ENCODE results near the gene YAP1. TPM values are rescaled to one million over a fixed set of nuclear protein-coding genes. Genes with fewer than 3 reads are reported as not detected.
A peak's percentile ranks its signal among the peaks of the same experiment; 100 is the strongest.

YAP1 gene
- total RNA-seq, 1 donor from 2014 or later, result 112 TPM

- DNase-seq (ENCODE audit: low spot score) (no peak), ATAC-seq (no peak)
- intact Hi-C loops (cut with DNase I), result no loop called here
These were observed 5.3 kb downstream of the YAP1 start for GRCh38 chr11:102115557-102115956.

GRCh38 chr11:102116453-102117205 is 6.4 kb downstream of the YAP1 start:
- no peak for DNase-seq (ENCODE audit: low spot score)
- intact Hi-C loops (cut with DNase I), result no loop called here

DNA sequence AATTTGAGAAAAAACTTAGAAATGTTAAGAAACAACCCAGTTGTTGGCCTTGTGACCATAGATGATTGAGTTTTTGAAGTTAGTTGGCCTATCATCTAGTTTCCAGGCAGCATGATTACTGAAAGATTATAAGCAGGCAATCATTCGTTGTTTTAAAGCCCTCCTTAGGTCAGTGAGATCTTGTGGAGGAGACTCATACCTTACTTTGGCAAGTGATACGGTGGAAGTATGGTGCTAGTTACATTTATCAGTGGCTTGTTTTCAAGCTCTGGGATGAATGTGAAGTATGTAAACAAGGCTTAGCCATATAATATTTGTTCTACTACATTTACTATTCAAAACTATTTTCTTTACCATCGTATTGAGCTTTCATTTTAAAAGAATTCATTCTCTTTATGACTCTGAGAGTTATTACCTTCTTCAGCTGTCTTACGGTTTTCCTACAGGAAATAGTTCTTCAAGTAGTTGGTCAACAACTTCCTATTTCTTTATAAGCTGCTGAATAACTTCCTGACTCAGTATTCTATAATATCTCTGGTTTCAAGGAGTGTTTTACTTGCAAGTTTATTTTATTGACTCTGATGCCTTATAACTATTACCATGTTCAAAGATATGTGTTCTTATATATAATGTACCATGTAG is 7.3 kb downstream of the YAP1 start:
- DNase-seq (ENCODE audit: low spot score) (no peak), ATAC-seq (no peak)
- intact Hi-C loops (cut with DNase I), result no loop called here

More at GRCh38 chr11:102116453-102117205, 6.4 kb downstream of the YAP1 start:
- no peak for ATAC-seq

- intact Hi-C loops (cut with DNase I), result no loop called here
- DNase-seq (ENCODE audit: low spot score) (no peak), ATAC-seq (no peak)
These were observed 8.7 kb downstream of the YAP1 start for GRCh38 chr11:102118937-102119336.

- DNase-seq (ENCODE audit: low spot score) (no peak), ATAC-seq (no peak)
- intact Hi-C loops (cut with DNase I), result no loop called here
These were observed 9.8 kb downstream of the YAP1 start for GRCh38 chr11:102119997-102120396.

GRCh38 chr11:102120437-102120973 is 10.3 kb downstream of the YAP1 start:
- intact Hi-C loops (cut with DNase I), result no loop called here
- ATAC-seq, result no peak
- no peak for DNase-seq (ENCODE audit: low spot score)

DNA sequence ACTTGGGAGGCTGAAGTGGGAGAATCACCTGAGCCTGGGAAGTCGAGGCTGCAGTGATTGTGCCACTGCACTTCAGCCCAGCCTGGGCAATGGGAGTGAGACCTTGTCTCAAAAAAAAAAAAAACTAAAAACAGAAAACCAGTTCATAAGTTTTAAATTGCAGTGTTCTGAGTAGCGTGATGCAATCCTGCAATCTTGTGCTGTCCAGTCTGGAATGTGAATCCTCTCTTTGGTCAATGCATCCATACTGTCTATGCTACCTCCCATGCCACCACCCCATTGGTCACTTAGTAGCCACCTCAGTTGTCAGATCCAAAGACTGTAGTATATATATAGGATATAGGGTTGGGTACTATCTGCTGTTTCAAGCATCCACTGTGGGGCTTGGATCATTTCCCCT is 11.1 kb downstream of the YAP1 start:
- no peak for DNase-seq (ENCODE audit: low spot score)
- intact Hi-C loops (cut with DNase I), result no loop called here
- ATAC-seq, result no peak

DNA sequence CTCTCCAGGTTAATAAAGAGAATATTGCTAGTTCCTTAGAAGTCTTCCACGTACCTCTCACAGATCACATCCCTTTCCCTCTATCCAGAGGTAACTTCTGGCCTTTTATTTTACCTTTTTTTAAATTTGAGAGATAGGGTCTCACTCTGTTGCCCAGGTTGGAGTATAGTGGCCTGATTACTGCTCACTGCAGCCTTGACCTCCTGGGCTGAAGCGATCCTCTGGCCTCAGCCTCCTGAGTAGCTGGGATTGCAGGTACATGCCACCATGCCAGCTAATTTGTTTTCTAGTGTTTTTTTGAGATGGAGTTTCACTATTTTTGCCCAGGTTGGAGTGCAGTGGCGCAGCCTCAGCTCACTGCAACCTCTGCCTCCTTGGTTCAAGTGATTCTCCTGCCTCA is 24.4 kb downstream of the YAP1 start:
- ATAC-seq (no peak), DNase-seq (ENCODE audit: low spot score) (no peak)
- intact Hi-C loops (cut with DNase I), result no loop called here

DNA sequence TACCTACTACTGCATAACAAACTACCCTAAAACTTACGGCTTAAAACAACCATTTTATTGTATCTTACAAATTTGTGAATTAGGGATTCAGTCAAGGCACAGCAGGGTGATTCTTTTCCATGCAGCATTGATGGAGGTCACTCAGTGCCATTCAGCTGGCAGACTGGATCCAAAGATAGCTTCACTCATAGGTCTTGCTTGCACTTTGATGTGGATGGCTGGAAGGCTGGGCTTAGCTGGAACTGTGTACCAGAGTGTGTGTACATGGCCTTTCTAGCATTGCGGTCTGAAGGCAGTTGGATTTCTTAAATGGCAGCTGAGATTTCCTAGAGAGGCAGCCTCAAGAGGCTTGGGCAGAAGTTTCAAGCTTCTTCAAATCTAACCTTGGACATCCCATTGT is 25.0 kb downstream of the YAP1 start:
- ATAC-seq (no peak), DNase-seq (ENCODE audit: low spot score) (no peak)
- intact Hi-C loops (cut with DNase I), result no loop called here

GRCh38 chr11:102138223-102138622 is 28.0 kb downstream of the YAP1 start:
- intact Hi-C loops (cut with DNase I), result no loop called here
- ATAC-seq, result no peak
- no peak for DNase-seq (ENCODE audit: low spot score)

DNA sequence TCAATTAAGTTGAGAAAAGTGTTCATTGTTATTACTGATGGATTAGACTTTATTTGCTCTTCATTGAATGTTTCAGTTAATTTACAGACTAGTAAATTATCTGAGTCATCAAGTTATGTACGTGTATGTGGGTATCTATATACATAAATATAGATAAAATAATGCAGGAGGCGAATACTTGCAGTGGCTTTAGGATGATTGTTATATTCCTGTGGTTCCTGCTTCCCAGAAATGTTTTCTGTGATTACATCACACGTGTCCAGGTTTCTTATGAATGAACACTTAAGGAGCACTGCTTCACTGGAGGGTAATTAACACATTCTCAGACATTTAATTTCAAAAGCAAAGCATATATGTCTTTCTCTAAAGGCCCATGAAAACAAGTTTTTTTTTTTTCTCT is 28.4 kb downstream of the YAP1 start:
- no peak for ATAC-seq

DNA sequence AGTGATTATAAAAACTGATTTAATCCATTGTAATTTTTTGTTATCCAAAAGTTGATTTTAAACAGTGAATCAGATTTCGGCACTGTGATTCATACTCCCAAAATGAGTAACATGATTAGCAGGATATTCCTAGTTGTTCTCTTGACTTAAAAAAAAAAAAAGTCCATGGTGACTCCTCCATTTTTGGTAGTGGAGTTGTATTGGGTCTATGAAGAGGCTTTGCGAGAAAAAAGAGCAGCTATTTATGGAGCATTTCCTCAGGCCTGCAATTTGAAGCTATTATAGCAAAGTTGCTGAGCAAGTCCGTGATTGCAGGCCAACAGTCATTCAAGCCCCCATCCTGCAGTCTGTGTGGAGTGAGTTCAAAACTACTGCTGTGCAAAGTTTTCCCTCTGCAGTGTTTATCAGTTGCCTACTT is 28.8 kb downstream of the YAP1 start:
- peak; percentile 59 for ATAC-seq
- DNase-seq (ENCODE audit: low spot score), result no peak
- intact Hi-C loops (cut with DNase I), result no loop called here

More for the DNA sequence above, 28.4 kb downstream of the YAP1 start:
- no peak for DNase-seq (ENCODE audit: low spot score)
- intact Hi-C loops (cut with DNase I), result no loop called here

DNA sequence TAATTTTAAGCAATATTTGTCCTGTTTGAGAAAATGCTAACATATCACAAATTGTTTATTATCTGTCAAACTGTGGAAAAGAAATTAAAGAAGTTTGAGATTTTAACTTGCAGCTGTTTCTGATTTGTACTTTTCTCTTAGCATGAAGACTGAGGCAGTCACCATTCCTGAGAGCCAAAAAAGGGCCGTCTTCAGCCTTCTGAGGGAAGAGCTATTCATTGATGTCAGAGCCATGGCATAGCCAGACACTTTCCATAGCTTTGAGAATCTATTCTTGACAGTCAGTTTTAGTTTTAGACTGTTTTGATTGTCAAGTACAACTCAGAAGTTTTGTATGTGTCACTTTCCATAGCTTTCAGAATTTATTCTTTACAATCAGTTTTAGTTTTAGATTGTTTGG is 32.1 kb downstream of the YAP1 start:
- DNase-seq (ENCODE audit: low spot score), result no peak
- ATAC-seq, result no peak
- intact Hi-C loops (cut with DNase I), result no loop called here

DNA sequence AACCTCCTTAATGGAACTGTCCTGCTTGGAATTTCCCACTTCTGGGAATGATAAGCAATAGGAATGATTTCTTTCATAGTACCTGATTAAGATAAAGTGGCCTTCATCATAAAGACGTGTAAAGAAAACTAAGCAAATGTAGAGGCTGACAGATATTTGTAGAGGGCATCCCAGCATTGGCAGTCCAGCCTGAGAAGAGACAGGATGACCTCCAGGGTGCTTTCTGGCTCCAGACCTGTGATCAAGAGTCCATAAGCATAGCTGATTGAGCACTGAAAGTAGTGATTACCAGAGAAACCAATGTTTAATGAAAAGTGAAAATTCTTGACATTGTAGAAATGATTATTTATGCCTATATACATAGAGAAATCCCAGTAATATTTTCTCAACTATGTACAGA is 33.6 kb downstream of the YAP1 start:
- intact Hi-C loops (cut with DNase I), result no loop called here
- DNase-seq (ENCODE audit: low spot score), result no peak
- ATAC-seq, result no peak

DNA sequence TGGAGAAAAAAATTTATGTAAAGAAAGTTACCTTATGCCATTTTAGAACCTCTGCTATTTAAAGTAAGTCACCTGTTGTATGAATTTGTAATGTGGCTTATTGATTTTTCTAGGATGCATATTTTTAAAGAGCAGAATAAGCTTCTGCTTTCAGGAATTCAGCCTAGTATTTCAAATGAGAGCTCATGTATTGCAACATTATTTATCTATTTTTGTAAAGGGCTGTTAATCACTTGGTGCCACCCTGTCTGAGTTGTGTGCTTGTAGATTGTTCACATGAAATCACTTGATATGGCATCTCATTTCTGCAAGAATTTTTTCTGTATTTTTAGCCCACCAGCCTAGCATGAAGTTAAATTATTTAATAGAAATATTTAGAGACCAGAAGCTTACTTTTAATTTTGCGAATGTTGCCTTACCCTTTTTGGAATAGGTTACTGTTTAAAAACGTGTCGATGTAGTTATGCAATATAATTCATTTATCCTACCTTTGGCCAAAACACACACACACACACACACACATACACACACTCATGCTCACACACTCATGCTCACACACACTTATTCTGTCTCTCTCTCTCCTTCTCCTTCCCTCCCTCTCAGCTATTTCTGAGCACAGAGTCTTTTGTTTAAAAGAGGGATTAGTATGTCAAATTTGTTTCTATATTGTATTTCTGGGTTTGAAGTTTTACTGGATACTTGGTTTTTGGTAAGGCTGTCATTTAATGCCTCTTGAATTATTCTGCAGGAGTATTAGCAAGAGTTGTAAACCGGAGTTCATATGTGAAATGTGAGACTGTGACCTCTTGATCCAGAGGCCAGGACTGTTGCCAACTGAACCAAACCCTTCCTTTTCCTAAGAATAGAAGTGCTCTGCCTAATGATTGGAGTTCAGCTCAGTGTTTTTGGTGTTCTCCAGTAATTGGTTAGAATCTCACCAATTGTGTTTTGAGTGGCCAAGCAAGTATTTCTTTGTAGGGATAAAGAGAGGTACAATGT is 34.4 kb downstream of the YAP1 start:
- intact Hi-C loops (cut with DNase I), result no loop called here
- peak; percentile 84 for ATAC-seq
- DNase-seq (ENCODE audit: low spot score), result no peak

- ATAC-seq (no peak), DNase-seq (ENCODE audit: low spot score) (no peak)
- intact Hi-C loops (cut with DNase I), result no loop called here
These were observed 36.8 kb downstream of the YAP1 start for GRCh38 chr11:102147015-102147414.

DNA sequence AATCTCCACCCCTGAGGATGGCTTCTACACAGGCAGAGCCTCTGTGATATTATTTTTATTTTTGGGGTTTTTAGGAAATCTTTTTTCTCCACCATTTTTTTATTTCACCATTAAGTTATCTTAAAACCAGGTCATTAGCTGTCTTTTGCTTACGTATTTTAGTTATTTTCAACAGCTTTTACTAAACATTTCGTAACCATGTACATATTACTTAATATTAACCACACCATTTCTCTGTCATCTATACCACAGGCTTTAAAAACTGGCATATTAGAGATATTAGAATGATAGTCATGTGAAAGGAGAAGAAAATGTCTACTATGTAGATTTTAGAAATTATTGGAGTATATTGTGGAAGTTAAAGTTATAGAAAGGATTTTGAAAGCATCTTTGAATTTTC is 37.4 kb downstream of the YAP1 start:
- ATAC-seq, result no peak

DNA sequence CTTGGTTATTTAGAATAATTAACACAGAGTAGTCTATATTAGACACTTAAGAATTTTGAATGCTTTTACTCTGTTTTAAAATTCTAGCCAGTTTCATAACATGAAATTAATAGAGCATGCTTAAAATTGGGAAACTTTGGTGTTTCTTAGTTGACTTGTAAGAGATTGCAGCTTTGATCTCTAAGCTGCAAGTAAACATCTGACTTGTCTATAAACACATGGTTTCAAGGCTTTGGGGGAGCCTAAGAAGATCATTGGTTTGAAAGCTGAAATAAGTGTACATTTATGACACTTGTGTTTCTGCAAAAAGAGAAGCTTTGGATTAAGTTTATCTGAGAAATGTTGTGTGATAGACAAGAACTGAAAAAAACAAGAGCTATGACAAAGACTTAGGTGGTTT is 37.8 kb downstream of the YAP1 start:
- no peak for DNase-seq (ENCODE audit: low spot score)
- no peak for ATAC-seq
- intact Hi-C loops (cut with DNase I), result no loop called here

More for the DNA sequence above, 37.4 kb downstream of the YAP1 start:
- intact Hi-C loops (cut with DNase I), result no loop called here
- no peak for DNase-seq (ENCODE audit: low spot score)

GRCh38 chr11:102151784-102152525 is 41.7 kb downstream of the YAP1 start:
- ATAC-seq (no peak), DNase-seq (ENCODE audit: low spot score) (no peak)
- intact Hi-C loops (cut with DNase I), result no loop called here

All from sciatic nerve (tissue), 2 donors.